ENCODE results near the gene NLGN1.
"Not testable (repeated sequence)": the region's sequence is repeated elsewhere in the genome, so short reads cannot be mapped to it uniquely, and the experiment has no call there.

Gene NLGN1

GRCh38 chr3:174156200-174156599, 758.7 kb downstream of the NLGN1 start:
- no peak for DNase-seq (ENCODE audit: low read depth, low spot score)

GRCh38 chr3:174158674-174159073, 761.1 kb downstream of the NLGN1 start:
- no peak for DNase-seq (ENCODE audit: low read depth, low spot score)

GRCh38 chr3:174159604-174160003, 762.1 kb downstream of the NLGN1 start:
- DNase-seq (ENCODE audit: low read depth, low spot score), result no peak

- DNase-seq (ENCODE audit: low read depth, low spot score), result no peak
Measured at GRCh38 chr3:174162550-174162949, 765.0 kb downstream of the NLGN1 start.

- DNase-seq (ENCODE audit: low read depth, low spot score), result peak; percentile 45
Measured at GRCh38 chr3:174168026-174168425, 770.5 kb downstream of the NLGN1 start.

- no peak for DNase-seq (ENCODE audit: low read depth, low spot score)
Measured at GRCh38 chr3:174168538-174169254, 771.2 kb downstream of the NLGN1 start.

GRCh38 chr3:174169736-174170135, 772.2 kb downstream of the NLGN1 start:
- DNase-seq (ENCODE audit: low read depth, low spot score), result no peak

GRCh38 chr3:174170248-174170647, 772.7 kb downstream of the NLGN1 start:
- DNase-seq (ENCODE audit: low read depth, low spot score), result no peak

GRCh38 chr3:174186377-174186989, 788.9 kb downstream of the NLGN1 start:
- no peak for DNase-seq (ENCODE audit: low read depth, low spot score)

- DNase-seq (ENCODE audit: low read depth, low spot score), result no peak
Measured at GRCh38 chr3:174191380-174191779, 793.8 kb downstream of the NLGN1 start.

- no peak for DNase-seq (ENCODE audit: low read depth, low spot score)
Measured at GRCh38 chr3:174191895-174192294, 794.4 kb downstream of the NLGN1 start.

- no peak for DNase-seq (ENCODE audit: low read depth, low spot score)
Measured at GRCh38 chr3:174192471-174192870, 794.9 kb downstream of the NLGN1 start.

GRCh38 chr3:174193604-174194003, 796.1 kb downstream of the NLGN1 start:
- DNase-seq (ENCODE audit: low read depth, low spot score), result no peak

GRCh38 chr3:174197416-174197815, 799.9 kb downstream of the NLGN1 start:
- DNase-seq (ENCODE audit: low read depth, low spot score), result no peak

- no peak for DNase-seq (ENCODE audit: low read depth, low spot score)
Measured at GRCh38 chr3:174198199-174198598, 800.7 kb downstream of the NLGN1 start.

GRCh38 chr3:174199696-174200095, 802.2 kb downstream of the NLGN1 start:
- peak; percentile 21 for DNase-seq (ENCODE audit: low read depth, low spot score)

GRCh38 chr3:174202116-174202515, 804.6 kb downstream of the NLGN1 start:
- peak; percentile 25 for DNase-seq (ENCODE audit: low read depth, low spot score)

GRCh38 chr3:174202561-174202960, 805.0 kb downstream of the NLGN1 start:
- peak; percentile 67 for DNase-seq (ENCODE audit: low read depth, low spot score)

- no peak for DNase-seq (ENCODE audit: low read depth, low spot score)
Measured at GRCh38 chr3:174204765-174205164, 807.2 kb downstream of the NLGN1 start.

- peak; percentile 53 for DNase-seq (ENCODE audit: low read depth, low spot score)
Measured at GRCh38 chr3:174206607-174207192, 809.2 kb downstream of the NLGN1 start.

- no peak for DNase-seq (ENCODE audit: low read depth, low spot score)
Measured at GRCh38 chr3:174208161-174208560, 810.6 kb downstream of the NLGN1 start.

GRCh38 chr3:174211896-174212295, 814.4 kb downstream of the NLGN1 start:
- DNase-seq (ENCODE audit: low read depth, low spot score), result not testable (repeated sequence)

GRCh38 chr3:174215456-174215855, 817.9 kb downstream of the NLGN1 start:
- no peak for DNase-seq (ENCODE audit: low read depth, low spot score)
